Progenitor cell of endocrine pancreas (in vitro differentiated cells): Measurements from ENCODE around the gene CDH23. TPM values are rescaled to one million over a fixed set of nuclear protein-coding genes. Genes with fewer than 3 reads are reported as not detected.

Experiments
- DNase-seq: peaks from one replicate; pipeline ENCODE4 v3.0.0; 2021; ENCODE audit warnings: low spot score; ENCODE audit not compliant: unreplicated experiment
- H3K27ac Mint-ChIP-seq: 2 replicates; pipeline ENCODE4 v1.8.0; 2021; ENCODE audit warnings: mild to moderate bottlenecking, moderate library complexity, mixed read lengths
- H3K27me3 Mint-ChIP-seq: 2 replicates; pipeline ENCODE4 v1.8.0; 2021; ENCODE audit warnings: mixed read lengths
- H3K36me3 Mint-ChIP-seq: 2 replicates; pipeline ENCODE4 v1.8.0; 2022; ENCODE audit warnings: mixed read lengths; ENCODE audit not compliant: insufficient read depth
- H3K4me1 Mint-ChIP-seq: 2 replicates; pipeline ENCODE4 v1.8.0; 2021; ENCODE audit warnings: low read depth, mixed read lengths
- H3K4me3 Mint-ChIP-seq: 2 replicates; pipeline ENCODE4 v1.8.0; 2021; ENCODE audit warnings: low read depth, mild to moderate bottlenecking, moderate library complexity, mixed read lengths
- H3K9me3 Mint-ChIP-seq: 2 replicates; pipeline ENCODE4 v1.8.0; 2021; ENCODE audit warnings: low read depth, mixed read lengths
- CTCF ChIP-seq: fragments of 200-600 bp; sonication (generic); IDR thresholded peaks from one replicate; pipeline ENCODE4 v1.5.0; 2021; ENCODE audit warnings: antibody characterized with exemption, mild to moderate bottlenecking; ENCODE audit not compliant: unreplicated experiment
- total RNA-seq: library from RNA; stranded (reverse); gene quantifications from 2 replicates; pipeline ENCODE4 v1.2.1, GENCODE V29; 2021

Gene CDH23
- total RNA-seq, 1 donor from 2014 or later: 0.43 TPM

DNA sequence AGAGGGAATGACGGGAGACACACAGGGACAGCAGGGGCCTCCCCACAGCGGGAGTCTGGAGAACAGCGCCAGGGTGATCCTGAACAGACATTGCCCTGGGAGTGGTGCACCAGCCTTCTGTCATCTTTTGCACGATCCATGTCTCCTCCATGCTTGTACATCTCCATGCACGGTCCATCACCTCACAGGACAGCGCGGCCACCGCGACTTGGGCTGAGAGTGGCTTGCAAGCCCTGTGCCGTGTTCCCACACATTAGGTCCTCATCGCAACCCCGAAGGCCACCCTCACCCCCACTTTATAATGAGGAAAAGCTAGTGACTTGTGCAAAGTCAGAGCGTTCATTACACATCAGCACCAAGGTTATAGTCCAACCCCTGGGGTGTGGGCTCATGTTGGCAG is 64.7 kb downstream of the CDH23 start:
- no peak for DNase-seq
- Mint-ChIP-seq H3K4me1 (no peaks in the 10 kb centered on the region), H3K27ac (no peak overlapping the region), H3K4me3 (no peak overlapping the region), H3K36me3 (no peaks in the 10 kb centered on the region), H3K27me3 (peaks cover 8% of the 10 kb centered on the region), H3K9me3 (no peaks in the 10 kb centered on the region)
- TF ChIP-seq CTCF: no peak

DNA sequence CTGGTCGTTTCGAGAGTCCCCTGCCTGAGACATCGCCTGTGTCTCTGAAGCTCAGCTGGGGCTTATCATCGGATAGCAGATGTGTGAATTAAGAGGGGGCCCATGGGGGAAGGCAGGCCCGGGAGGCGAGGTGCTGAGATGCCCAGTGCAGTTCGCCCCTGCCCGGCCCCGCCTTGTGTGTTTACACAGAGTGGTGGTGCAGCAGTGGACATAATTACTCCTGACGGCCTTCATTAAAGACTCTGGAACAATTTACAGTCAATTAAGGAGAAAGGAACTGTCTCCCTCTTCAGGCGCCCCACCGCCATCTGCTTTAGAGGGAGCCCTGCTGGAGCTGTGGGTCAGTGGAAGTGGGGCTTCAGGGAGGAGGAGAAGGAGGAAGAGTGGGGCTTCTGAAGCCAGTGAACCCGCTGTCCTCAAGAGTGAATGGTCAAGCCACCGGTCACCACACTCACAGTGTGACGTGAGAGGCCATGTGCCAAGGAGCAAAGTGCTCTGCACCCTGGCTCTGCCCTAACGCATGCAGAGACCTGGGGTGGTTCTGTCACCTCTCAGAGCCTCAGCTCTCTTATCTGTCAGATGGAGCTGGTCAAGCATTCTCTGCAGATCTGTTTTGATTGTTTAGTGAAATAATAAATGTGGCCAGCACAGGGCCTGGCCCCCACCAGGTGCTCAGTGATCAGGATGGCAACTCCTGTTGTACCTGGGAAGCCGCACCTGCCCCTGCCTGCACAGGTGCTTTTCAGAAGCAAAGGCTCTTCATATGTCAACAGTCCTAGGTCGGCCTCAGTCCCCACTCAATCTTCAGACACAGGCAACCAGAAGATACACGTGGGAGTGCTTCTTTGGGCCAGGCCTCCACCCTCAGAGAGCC is 65.6 kb downstream of the CDH23 start:
- DNase-seq: no peak
- Mint-ChIP-seq H3K27me3 (peaks cover 5% of the 10 kb centered on the region), H3K9me3 (no peaks in the 10 kb centered on the region), H3K4me3 (no peak overlapping the region), H3K27ac (no peak overlapping the region), H3K36me3 (no peaks in the 10 kb centered on the region), H3K4me1 (no peaks in the 10 kb centered on the region)
- no peak for TF ChIP-seq CTCF

GRCh38 chr10:71463111-71463510 is 66.4 kb downstream of the CDH23 start:
- no peak overlapping the region for H3K27ac Mint-ChIP-seq
- no peak for DNase-seq
- H3K4me1 Mint-ChIP-seq: no peaks in the 10 kb centered on the region
- peaks cover 5% of the 10 kb centered on the region for H3K27me3 Mint-ChIP-seq
- H3K4me3 Mint-ChIP-seq: no peak overlapping the region
- H3K36me3 Mint-ChIP-seq: no peaks in the 10 kb centered on the region
- no peak for TF ChIP-seq CTCF
- H3K9me3 Mint-ChIP-seq: no peaks in the 10 kb centered on the region

DNA sequence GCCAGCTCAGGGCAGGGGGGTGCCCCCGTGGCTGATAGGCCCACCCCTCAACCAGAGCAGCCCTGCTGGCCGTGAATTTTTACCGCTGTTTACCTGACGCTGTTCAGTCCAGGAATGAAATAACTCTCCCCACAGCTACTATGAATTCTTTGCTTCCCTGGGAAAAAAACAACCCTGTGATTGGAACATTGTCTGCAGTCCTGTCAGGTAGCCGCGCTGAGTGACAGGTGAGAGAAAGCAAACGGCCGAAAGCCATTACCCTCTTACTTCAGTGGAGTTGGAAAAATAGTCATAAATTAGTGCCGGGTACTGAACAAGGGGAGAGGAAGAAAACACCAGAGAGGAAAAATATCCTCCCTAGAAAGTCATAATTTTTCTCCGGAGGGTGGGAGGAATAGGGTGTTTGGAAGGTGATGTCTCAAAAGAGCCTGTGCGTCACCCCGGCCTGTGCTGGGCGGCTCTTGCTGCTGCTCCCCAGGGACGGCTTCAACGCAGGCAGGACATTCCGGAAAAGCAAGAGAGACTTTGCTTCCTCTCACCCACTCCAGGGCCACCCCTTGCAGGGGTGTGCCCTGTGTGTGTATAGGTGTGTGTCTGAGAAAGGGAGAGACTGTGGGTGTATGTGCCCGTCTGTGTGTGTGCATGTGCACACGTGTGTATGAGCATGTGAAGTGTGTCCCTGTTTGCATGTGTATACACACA is 69.0 kb downstream of the CDH23 start:
- no peak for TF ChIP-seq CTCF
- H3K27ac Mint-ChIP-seq: no peak overlapping the region
- no peaks in the 10 kb centered on the region for H3K36me3 Mint-ChIP-seq
- H3K9me3 Mint-ChIP-seq: no peaks in the 10 kb centered on the region
- H3K4me3 Mint-ChIP-seq: no peak overlapping the region
- peaks cover 11% of the 10 kb centered on the region for H3K27me3 Mint-ChIP-seq
- no peaks in the 10 kb centered on the region for H3K4me1 Mint-ChIP-seq
- DNase-seq: no peak

DNA sequence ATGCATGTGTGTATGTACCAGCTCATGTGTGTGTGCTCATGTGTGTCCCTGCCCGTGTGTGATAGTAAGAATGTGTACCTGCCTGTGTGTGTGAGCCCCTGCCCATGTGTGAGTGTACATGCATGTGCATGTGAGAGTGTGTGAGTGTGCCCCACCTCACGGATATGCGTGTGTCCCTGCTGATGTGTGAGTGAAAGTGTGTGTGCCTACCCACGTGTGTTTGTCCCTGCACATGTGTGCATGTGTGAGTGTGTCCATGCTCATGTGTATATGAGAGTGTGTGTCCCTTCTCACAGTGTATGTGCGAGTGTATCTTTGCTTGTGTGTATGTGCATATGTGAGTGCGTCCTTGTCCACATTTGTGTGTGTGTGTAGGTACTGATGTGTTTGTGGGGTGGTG is 69.6 kb downstream of the CDH23 start:
- Mint-ChIP-seq H3K27ac (no peak overlapping the region), H3K36me3 (no peaks in the 10 kb centered on the region), H3K27me3 (peaks cover 16% of the 10 kb centered on the region), H3K4me1 (no peaks in the 10 kb centered on the region), H3K4me3 (no peak overlapping the region), H3K9me3 (no peaks in the 10 kb centered on the region)
- TF ChIP-seq CTCF: no peak
- DNase-seq: no peak
